ENCODE data around the gene SATB2.

Gene SATB2

GRCh38 chr2:199278099-199278498, 179.6 kb downstream of the SATB2 start:
- no peak for ATAC-seq
- TF ChIP-seq ARNTL (CRISPR knock-in tag; IDR thresholded peaks at IDR 0.05; ENCODE audit: borderline replicate concordance, low read depth) (no peak), ZNF8 (CRISPR knock-in tag; IDR thresholded peaks at IDR 0.05) (no peak), ZFP30 (CRISPR knock-in tag; IDR thresholded peaks at IDR 0.05) (no peak), CREB5 (CRISPR knock-in tag; IDR thresholded peaks at IDR 0.05; ENCODE audit: low read depth) (no peak), CSDC2 (CRISPR knock-in tag; IDR thresholded peaks at IDR 0.05) (no peak), OSR1 (CRISPR knock-in tag; IDR thresholded peaks at IDR 0.05) (no peak), ZFP3 (CRISPR knock-in tag; IDR thresholded peaks at IDR 0.05) (no peak)

- TF ChIP-seq ZFP3 (CRISPR knock-in tag; IDR thresholded peaks at IDR 0.05) (no peak), CSDC2 (CRISPR knock-in tag; IDR thresholded peaks at IDR 0.05) (no peak), PATZ1 (CRISPR knock-in tag; IDR thresholded peaks at IDR 0.05; ENCODE audit: borderline replicate concordance) (no peak), ZNF565 (CRISPR knock-in tag; conservative IDR thresholded peaks at IDR 0.05; ENCODE audit: low read depth) (no peak), ZFP30 (CRISPR knock-in tag; IDR thresholded peaks at IDR 0.05) (no peak), RARB (CRISPR knock-in tag; IDR thresholded peaks at IDR 0.05) (no peak), POU6F1 (CRISPR knock-in tag; IDR thresholded peaks at IDR 0.05; ENCODE audit: borderline replicate concordance, low read depth) (no peak), ZC3H10 (CRISPR knock-in tag; IDR thresholded peaks at IDR 0.05) (no peak), ZNF8 (CRISPR knock-in tag; IDR thresholded peaks at IDR 0.05) (no peak), BACH2 (CRISPR knock-in tag; IDR thresholded peaks at IDR 0.05; ENCODE audit: borderline replicate concordance) (no peak)
- ATAC-seq: no peak
Measured at GRCh38 chr2:199273042-199273511, 184.7 kb downstream of the SATB2 start.

- no peak for ATAC-seq
Measured at GRCh38 chr2:199261936-199262335, 195.8 kb downstream of the SATB2 start.

More at GRCh38 chr2:199261936-199262335, 195.8 kb downstream of the SATB2 start:
- TF ChIP-seq ZFP30 (CRISPR knock-in tag; IDR thresholded peaks at IDR 0.05) (no peak), ARNTL (CRISPR knock-in tag; IDR thresholded peaks at IDR 0.05; ENCODE audit: borderline replicate concordance, low read depth) (no peak), ZNF70 (CRISPR knock-in tag; IDR thresholded peaks at IDR 0.05) (no peak), ZFP3 (CRISPR knock-in tag; IDR thresholded peaks at IDR 0.05) (no peak), OSR1 (CRISPR knock-in tag; IDR thresholded peaks at IDR 0.05) (no peak), PATZ1 (CRISPR knock-in tag; IDR thresholded peaks at IDR 0.05; ENCODE audit: borderline replicate concordance) (no peak), GLIS3 (CRISPR knock-in tag; IDR thresholded peaks at IDR 0.05) (no peak), POU6F1 (CRISPR knock-in tag; IDR thresholded peaks at IDR 0.05; ENCODE audit: borderline replicate concordance, low read depth) (no peak), CSDC2 (CRISPR knock-in tag; IDR thresholded peaks at IDR 0.05) (no peak), ZNF565 (CRISPR knock-in tag; conservative IDR thresholded peaks at IDR 0.05; ENCODE audit: low read depth) (no peak), TSHZ2 (CRISPR knock-in tag; IDR thresholded peaks at IDR 0.05) (no peak), TCF4 (CRISPR knock-in tag; IDR thresholded peaks at IDR 0.05; ENCODE audit: borderline replicate concordance) (no peak), SNAI2 (CRISPR knock-in tag; IDR thresholded peaks at IDR 0.05) (no peak), ESRRG (CRISPR knock-in tag; IDR thresholded peaks at IDR 0.05) (no peak)

Measured in SK-N-SH treated with all-trans-retinoic acid at 6 μM for 48 hours (cell line).